NCI-H526 treated with DMSO at 0.1 percent for 48 hours (cell line): ENCODE data around the gene ST6GALNAC1.
A peak's percentile ranks its signal among the peaks of the same experiment; 100 is the strongest.
"Not testable (repeated sequence)": the region's sequence is repeated elsewhere in the genome, so short reads cannot be mapped to it uniquely, and the experiment has no call there.

Source experiments
- DNase-seq: peaks from one replicate; lab custom pipeline; 2025; lab: John Stamatoyannopoulos, UW

Gene ST6GALNAC1

GRCh38 chr17:76611758-76612157 is 31.8 kb downstream of the ST6GALNAC1 start:
- no peak for DNase-seq

GRCh38 chr17:76611080-76611749 is 32.3 kb downstream of the ST6GALNAC1 start:
- DNase-seq = not testable (repeated sequence)

- DNase-seq = not testable (repeated sequence)
These were observed 36.9 kb downstream of the ST6GALNAC1 start for GRCh38 chr17:76606685-76607084.

GRCh38 chr17:76601065-76601464 is 42.5 kb downstream of the ST6GALNAC1 start:
- no peak for DNase-seq

DNA sequence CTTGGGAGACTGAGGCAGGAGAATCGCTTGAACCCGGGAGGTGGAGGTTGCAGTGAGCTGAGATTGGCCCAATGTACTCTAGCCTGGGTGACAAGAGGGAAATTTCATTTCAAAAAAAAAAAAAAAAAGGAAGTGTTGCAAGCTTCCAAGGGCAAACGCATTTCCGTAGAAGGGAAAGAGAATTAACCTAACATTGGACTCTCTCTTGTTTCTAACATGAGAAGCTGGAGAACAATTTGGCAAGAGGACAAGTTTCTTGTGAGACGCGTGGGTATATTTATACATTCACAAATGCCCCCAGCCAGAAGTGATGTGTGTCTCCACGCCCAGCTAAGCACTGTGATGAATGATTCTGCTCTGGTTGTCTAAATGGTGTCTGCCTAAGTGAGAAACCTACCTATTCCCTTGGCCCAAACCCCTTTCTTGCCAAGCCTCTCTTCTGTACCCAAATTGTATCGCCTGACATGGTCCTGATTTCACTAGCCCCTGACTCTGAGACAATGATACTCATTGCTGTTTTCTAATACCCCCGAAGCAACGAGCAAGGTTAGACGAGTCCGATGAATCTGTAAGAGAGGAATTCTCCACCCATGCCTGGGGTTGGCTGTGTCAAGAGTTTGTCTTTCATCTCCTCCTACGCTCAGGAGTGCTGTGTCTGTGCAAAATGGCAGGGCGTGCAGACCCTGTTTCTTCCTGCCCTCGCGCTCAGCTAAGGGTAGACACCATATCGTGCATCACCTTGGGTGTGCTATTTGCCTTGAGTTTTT is 43.7 kb downstream of the ST6GALNAC1 start:
- DNase-seq = no peak

GRCh38 chr17:76598004-76598439 is 45.5 kb downstream of the ST6GALNAC1 start:
- no peak for DNase-seq

GRCh38 chr17:76597156-76598003 is 46.2 kb downstream of the ST6GALNAC1 start:
- peak; percentile 16 for DNase-seq

GRCh38 chr17:76594690-76595089 is 48.9 kb downstream of the ST6GALNAC1 start:
- DNase-seq = no peak

- no peak for DNase-seq
These were observed 49.6 kb downstream of the ST6GALNAC1 start for GRCh38 chr17:76593959-76594358.

- no peak for DNase-seq
These were observed 50.2 kb downstream of the ST6GALNAC1 start for GRCh38 chr17:76593384-76593826.

DNA sequence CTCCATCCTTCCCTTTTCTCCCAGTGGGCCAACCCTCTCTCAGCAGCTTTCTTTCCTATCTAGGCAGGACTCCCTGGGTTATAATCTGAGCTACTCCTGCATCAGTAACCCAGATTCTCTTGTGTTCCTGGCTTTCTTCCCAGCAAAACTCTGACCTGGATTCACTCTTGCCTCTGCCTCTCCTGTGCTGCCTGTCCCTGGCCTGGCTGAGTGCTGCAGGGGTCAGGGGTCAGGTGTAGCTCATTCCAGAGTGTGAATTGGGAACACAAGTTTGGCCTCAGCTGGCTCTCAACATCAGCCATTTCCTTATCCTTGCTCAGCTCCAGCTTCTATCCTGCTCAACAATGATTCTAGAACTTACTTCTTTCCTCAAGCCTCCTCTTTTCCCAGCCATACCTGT is 55.4 kb downstream of the ST6GALNAC1 start:
- no peak for DNase-seq

DNA sequence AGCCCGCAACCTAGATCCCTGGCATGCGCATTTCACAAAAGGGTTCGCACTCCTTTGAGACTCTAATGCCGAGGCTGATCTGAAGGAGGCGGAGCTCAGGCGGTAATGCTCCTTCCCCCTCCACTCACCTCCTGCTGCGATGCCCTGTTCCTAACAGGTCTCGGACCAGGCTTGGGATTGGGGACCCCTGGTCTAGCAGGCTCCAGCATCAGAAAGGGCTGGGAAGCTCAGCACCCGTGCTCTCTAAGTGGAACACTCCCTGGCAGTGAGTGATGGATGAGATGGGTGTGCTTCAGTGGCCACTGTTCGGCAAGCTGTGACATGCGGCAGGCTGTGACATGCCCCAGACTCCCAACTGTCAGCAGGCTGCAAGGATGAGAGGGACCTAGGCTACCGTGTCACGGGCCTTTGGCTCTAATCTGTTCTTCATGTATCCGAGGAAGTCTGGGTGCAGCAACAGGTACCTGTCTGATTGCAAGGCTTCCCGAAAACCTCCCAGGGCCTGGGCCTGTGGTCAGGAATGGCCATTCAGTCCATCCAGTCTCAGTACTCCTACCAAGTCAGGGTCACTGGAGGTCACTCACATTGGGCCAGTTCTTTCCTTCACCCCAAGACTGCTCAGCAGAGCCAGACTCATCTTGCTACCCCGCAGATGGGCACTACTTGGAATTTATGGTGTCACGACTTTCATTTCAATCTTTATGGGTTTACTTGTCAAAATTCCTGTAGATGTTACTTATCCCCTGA is 56.6 kb downstream of the ST6GALNAC1 start:
- DNase-seq = peak; percentile 77

GRCh38 chr17:76585649-76586593 is 57.6 kb downstream of the ST6GALNAC1 start, which contains the start of gene ST6GALNAC2:
Gene ST6GALNAC2 (minus strand): TSS chr17:76585860. CDS start chr17:76585808, 52 bp downstream.
- DNase-seq = peak; percentile 69

GRCh38 chr17:76585033-76585648 is 58.4 kb downstream of the ST6GALNAC1 start:
- DNase-seq = no peak

GRCh38 chr17:76584427-76585032 is 59.0 kb downstream of the ST6GALNAC1 start:
- no peak for DNase-seq

GRCh38 chr17:76582660-76583059 is 60.9 kb downstream of the ST6GALNAC1 start:
- no peak for DNase-seq

- no peak for DNase-seq
These were observed 62.0 kb downstream of the ST6GALNAC1 start for GRCh38 chr17:76581515-76581914.

- no peak for DNase-seq
These were observed 64.3 kb downstream of the ST6GALNAC1 start for GRCh38 chr17:76579281-76579680.

- DNase-seq = no peak
These were observed 65.2 kb downstream of the ST6GALNAC1 start for GRCh38 chr17:76578376-76578775.
